GM12878 (cell line): ENCODE measurements around the gene HS6ST3. TPM values are rescaled to one million over a fixed set of nuclear protein-coding genes. Genes with fewer than 3 reads are reported as not detected.

Source experiments
- ATAC-seq: fragments of 200-7000 bp; cut with Tn5 transposase; 3 replicates; pipeline ENCODE4 v1.9.1; 2020; ENCODE audit warnings: mild to moderate bottlenecking, moderate library complexity
- BruUV-seq: library from RNA; stranded (reverse); fragments of 400-500 nt; replicated peaks from 2 replicates; lab custom pipeline; 2021; lab: Mats Ljungman, UMichigan
- CTCF ChIA-PET: fragments of 300-600 bp; sonication (Branson Sonifier 250); formaldehyde crosslinking; extraction: SDS; loops from one replicate; lab custom pipeline; 2021; ENCODE audit warnings: inconsistent platforms; lab: Yijun Ruan, JAX
- POLR2A ChIA-PET: fragments of 350-600 bp; formaldehyde crosslinking; extraction: SDS; loops from one replicate; lab custom pipeline; 2021; ENCODE audit warnings: inconsistent platforms; lab: Charles Lee
- RAD21 ChIA-PET: fragments of 300-600 bp; sonication (Branson Sonifier 250); formaldehyde crosslinking; loops from one replicate; lab custom pipeline; 2023; ENCODE audit warnings: antibody characterized with exemption; ENCODE audit not compliant: unreplicated experiment; lab: Charles Lee
- SMC1A ChIA-PET: fragments of 300-600 bp; sonication (Branson Sonifier 250); formaldehyde crosslinking; loops from one replicate; lab custom pipeline; 2023; ENCODE audit not compliant: unreplicated experiment, uncharacterized antibody; lab: Charles Lee
- DNase-seq: peaks from one replicate; pipeline ENCODE4 v3.0.0-alpha.2; 2011; ENCODE audit warnings: low read depth, low spot score
- FAIRE-seq: peaks from 3 replicates; lab custom pipeline; 2011; peaks lifted over from hg19 to GRCh38; lab: Jason Lieb, UNC
- H2AFZ ChIP-seq: 2 replicates; pipeline ENCODE4 v1.6.0; 2011; ENCODE audit warnings: low read depth, low read length, control low read depth; ENCODE audit not compliant: control insufficient read depth
- H3K27ac ChIP-seq: 2 replicates; pipeline ENCODE4 v1.5.1; 2011; ENCODE audit warnings: control low read depth; ENCODE audit not compliant: control insufficient read depth, insufficient read depth
- H3K27me3 ChIP-seq, 2 experiments: replicated peaks in 1 of 2; 2 replicates each; pipeline versions ENCODE4 v1.6.0 to v1.6.1; 2011; ENCODE audit warnings: low read length in 1 of 2; ENCODE audit not compliant: control insufficient read depth in 2 of 2, insufficient read depth in 2 of 2
- H3K36me3 ChIP-seq, 2 experiments: 2 replicates each; pipeline ENCODE4 v1.5.1; 2011; ENCODE audit warnings: low read length in 1 of 2; ENCODE audit not compliant: control insufficient read depth in 2 of 2, insufficient read depth in 2 of 2
- H3K4me1 ChIP-seq: 2 replicates; pipeline ENCODE4 v1.6.1; 2011; ENCODE audit warnings: mild to moderate bottlenecking, low read length, moderate library complexity, mixed read lengths; ENCODE audit not compliant: control insufficient read depth, insufficient read depth
- H3K4me2 ChIP-seq: 2 replicates; pipeline ENCODE4 v1.6.0; 2011; ENCODE audit warnings: control low read depth; ENCODE audit not compliant: control insufficient read depth, insufficient read depth
- H3K4me3 ChIP-seq: fragments of 200-600 bp; sonication (generic); 2 replicates; pipeline ENCODE4 v1.5.1; 2016
- H3K79me2 ChIP-seq: 2 replicates; pipeline ENCODE4 v1.6.0; 2011; ENCODE audit warnings: low read length; ENCODE audit not compliant: control insufficient read depth, insufficient read depth
- H3K9ac ChIP-seq: 2 replicates; pipeline ENCODE4 v1.8.0; 2011; ENCODE audit warnings: low read length, control low read depth, mixed read lengths; ENCODE audit not compliant: control insufficient read depth, insufficient read depth
- H3K9me3 ChIP-seq: replicated peaks from 3 replicates; pipeline ENCODE4 v1.5.1; 2011; ENCODE audit warnings: mild to moderate bottlenecking, low read length; ENCODE audit not compliant: control insufficient read depth, insufficient read depth
- H4K20me1 ChIP-seq: 2 replicates; pipeline ENCODE4 v1.6.0; 2011; ENCODE audit not compliant: control insufficient read depth, insufficient read depth
- EZH2 ChIP-seq: IDR thresholded peaks from 2 replicates; pipeline ENCODE4 v1.6.1; 2012; ENCODE audit warnings: low read depth, mild to moderate bottlenecking, control low read depth, inconsistent platforms, low read length, borderline replicate concordance; ENCODE audit not compliant: control insufficient read depth
- SUPT20H ChIP-seq: IDR thresholded peaks from 2 replicates; pipeline ENCODE4 v1.6.1; 2011; ENCODE audit warnings: low read depth, mild to moderate bottlenecking, low read length, moderate library complexity, borderline replicate concordance; ENCODE audit not compliant: control insufficient read depth
- ZNF274 ChIP-seq: IDR thresholded peaks from one replicate; pipeline ENCODE4 v1.8.0; 2011; ENCODE audit not compliant: insufficient read length, insufficient read depth
- WGBS: methylation state at CpG from one replicate; pipeline ENCODE4 v1.1.6; 2016; ENCODE audit warnings: low lambda C conversion rate; ENCODE audit not compliant: insufficient replicate concordance, insufficient coverage; ENCODE audit errors: missing lambda C conversion rate; 5-methylcytosine and 5-hydroxymethylcytosine counted together
- in situ Hi-C: fragments of 300-500 bp; cut with MboI; formaldehyde crosslinking; loops from 9 replicates; pipeline ENCODE4 v1.14.3; 2018; ENCODE audit warnings: mixed read lengths
- intact Hi-C: fragments of 100-400 bp; cut with micrococcal nuclease; formaldehyde crosslinking; loops from one replicate; pipeline ENCODE4 v1.14.2; 2022; ENCODE audit not compliant: unreplicated experiment
- polyA plus RNA-seq, 11 experiments: library from polyadenylated mRNA; depleted of rRNA in 4 of 11; unstranded in 6 of 11; stranded (reverse) in 5 of 11; fragments of >200 nt; fragmentation: Nextera tagmentation in 4 of 11; fragmentation: Illumina TruSeq in 1 of 11; extraction: Ambion mirVana in 4 of 11; extraction: Trizol in 1 of 11; gene quantifications; 1 replicate in 1 of 11; 2 replicates in 10 of 11; pipeline versions ENCODE4 v1.2.1 to v1.2.3, GENCODE V29; 2011 to 2016; ENCODE audit warnings: inconsistent platforms in 2 of 11, missing spikeins in 2 of 11, low read depth in 1 of 11
- total RNA-seq, 4 experiments: library from RNA; depleted of rRNA in 3 of 4; stranded (reverse); fragments of >200 nt in 3 of 4; fragmentation: Illumina TruSeq in 1 of 4; extraction: Trizol in 1 of 4; gene quantifications; 2 replicates each; pipeline versions ENCODE4 v1.2.1 to v1.2.3, GENCODE V29; 2013 to 2021
- TF ChIP-seq, protein P1 (sequence below): fragments of 450-650 bp; IDR thresholded peaks from 2 replicates; pipeline ENCODE4 v1.6.1; 2016; ENCODE audit warnings: mild to moderate bottlenecking

Gene HS6ST3
- total and polyA plus RNA-seq, 10 of the 15 experiments (the other 5 are each of a cell fraction or from before 2014, with no cell fraction given): under 0.01 to 2.9 TPM; not detected in 8

GRCh38 chr13:96314974-96315373 lies 225.1 kb downstream of the HS6ST3 start:
- Histone ChIP-seq H2AFZ (no peak overlapping the region), H3K79me2 (no peaks in the 10 kb centered on the region), H3K4me2 (no peak overlapping the region), H3K4me1 (no peaks in the 10 kb centered on the region), H4K20me1 (no peaks in the 10 kb centered on the region), H3K4me3 (no peak overlapping the region), H3K9me3 (no peaks in the 10 kb centered on the region), H3K27ac (no peak overlapping the region), H3K9ac (no peak overlapping the region), H3K27me3 (no peaks in the 10 kb centered on the region), H3K36me3 (no peaks in the 10 kb centered on the region)
- ChIA-PET SMC1A (no interaction called here), POLR2A (no interaction called here), CTCF (no interaction called here), RAD21 (no interaction called here)
- no peak for FAIRE-seq
- no peak for ATAC-seq
- WGBS: 0% methylated on average over 1 of the region's 1 CpG
- intact Hi-C loops (no loop called here), in situ Hi-C loops (no loop called here)
- no TSS peak for BruUV-seq
- TF ChIP-seq EZH2 (no peak), ZNF274 (no peak)
- no peak for DNase-seq

DNA sequence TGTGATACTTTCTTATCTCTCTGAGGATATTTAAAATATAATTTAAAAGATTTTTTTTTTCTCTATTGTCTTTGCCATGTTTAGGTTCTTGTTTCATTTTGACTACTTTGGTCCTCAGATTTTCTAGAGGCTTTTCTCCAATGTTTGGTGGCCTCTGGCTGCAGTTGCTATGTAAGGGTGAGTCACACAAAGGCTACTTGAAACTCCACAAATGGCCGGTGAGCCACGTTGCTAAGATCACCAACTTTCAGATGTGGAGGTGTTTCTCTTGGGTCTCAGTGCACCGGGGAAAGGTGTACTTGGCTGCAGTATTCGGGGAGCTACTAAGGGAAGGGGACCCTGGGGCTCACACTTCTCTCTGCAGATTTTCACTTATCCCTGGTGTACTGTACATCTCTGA lies 248.1 kb downstream of the HS6ST3 start:
- intact Hi-C loops: no loop called here
- no peak for FAIRE-seq
- peak; percentile 69 for ATAC-seq
- H2AFZ ChIP-seq: no peak overlapping the region
- H3K4me2 ChIP-seq: no peak overlapping the region
- no peak overlapping the region for H3K27ac ChIP-seq
- TF ChIP-seq, protein P1, sequence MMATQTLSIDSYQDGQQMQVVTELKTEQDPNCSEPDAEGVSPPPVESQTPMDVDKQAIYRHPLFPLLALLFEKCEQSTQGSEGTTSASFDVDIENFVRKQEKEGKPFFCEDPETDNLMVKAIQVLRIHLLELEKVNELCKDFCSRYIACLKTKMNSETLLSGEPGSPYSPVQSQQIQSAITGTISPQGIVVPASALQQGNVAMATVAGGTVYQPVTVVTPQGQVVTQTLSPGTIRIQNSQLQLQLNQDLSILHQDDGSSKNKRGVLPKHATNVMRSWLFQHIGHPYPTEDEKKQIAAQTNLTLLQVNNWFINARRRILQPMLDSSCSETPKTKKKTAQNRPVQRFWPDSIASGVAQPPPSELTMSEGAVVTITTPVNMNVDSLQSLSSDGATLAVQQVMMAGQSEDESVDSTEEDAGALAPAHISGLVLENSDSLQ: no peak
- no peak for TF ChIP-seq SUPT20H
- BruUV-seq: no TSS peak
- H3K36me3 ChIP-seq: no peaks in the 10 kb centered on the region
- in situ Hi-C loops: no loop called here
- no peak overlapping the region for H3K4me3 ChIP-seq
- DNase-seq: no peak
- no peaks in the 10 kb centered on the region for H3K79me2 ChIP-seq
- 0% methylated on average over 4 of the region's 4 CpGs for WGBS
- ChIA-PET RAD21 (no interaction called here), POLR2A (no interaction called here), CTCF (no interaction called here), SMC1A (no interaction called here)
- H4K20me1 ChIP-seq: no peaks in the 10 kb centered on the region
- no peaks in the 10 kb centered on the region for H3K27me3 ChIP-seq
- H3K9ac ChIP-seq: no peak overlapping the region
- H3K4me1 ChIP-seq: no peaks in the 10 kb centered on the region
- no peaks in the 10 kb centered on the region for H3K9me3 ChIP-seq
